Thyroid gland (tissue), 4 donors: Measurements from ENCODE around the gene SLC25A33. TPM values are rescaled to one million over a fixed set of nuclear protein-coding genes. Genes with fewer than 3 reads are reported as not detected.
A peak's percentile ranks its signal among the peaks of the same experiment; 100 is the strongest.
"Not testable (repeated sequence)": the region's sequence is repeated elsewhere in the genome, so short reads cannot be mapped to it uniquely, and the experiment has no call there.

ENCODE experiments used
- DNase-seq, 2 donors: peaks; one replicate each; pipeline ENCODE4 v3.0.0-alpha.2; 2019
- H3K27ac ChIP-seq, 3 donors: fragments of 200-600 bp; sonication (generic); 1 replicate in 2 of 3; 2 replicates in 1 of 3; pipeline ENCODE4 v1.5.1; 2016 to 2019; ENCODE audit warnings: mild to moderate bottlenecking in 1 of 3, moderate library complexity in 1 of 3
- H3K27me3 ChIP-seq: fragments of 200-600 bp; sonication (generic); one replicate; pipeline ENCODE4 v1.5.1; 2019
- H3K36me3 ChIP-seq, 2 donors: fragments of 200-600 bp; sonication (generic); one replicate each; pipeline ENCODE4 v1.5.1; 2016 to 2019
- H3K4me1 ChIP-seq, 2 donors: fragments of 200-600 bp; sonication (generic); one replicate each; pipeline ENCODE4 v1.5.1; 2017 to 2019
- H3K4me3 ChIP-seq, 3 donors: fragments of 200-600 bp; sonication (generic); replicated peaks in 1 of 3; 1 replicate in 2 of 3; 2 replicates in 1 of 3; pipeline ENCODE4 v1.5.1; 2016; ENCODE audit warnings: mild to moderate bottlenecking in 1 of 3
- H3K9me3 ChIP-seq: fragments of 200-600 bp; sonication (generic); one replicate; pipeline ENCODE4 v1.5.1; 2017
- CTCF ChIP-seq, 6 experiments: fragments of 200-600 bp in 3 of 6; fragments of 450-650 bp in 3 of 6; sonication (generic) in 3 of 6; IDR thresholded peaks; one replicate each; pipeline ENCODE4 v1.5.1; 2016 to 2019; ENCODE audit warnings: antibody characterized with exemption in 6 of 6, mild to moderate bottlenecking in 2 of 6, inconsistent platforms in 1 of 6, moderate library complexity in 1 of 6
- POLR2A ChIP-seq, 2 donors: fragments of 450-650 bp; IDR thresholded peaks; one replicate each; pipeline ENCODE4 v1.6.1; 2017; ENCODE audit warnings: antibody characterized with exemption in 2 of 2, mild to moderate bottlenecking in 2 of 2, moderate library complexity in 1 of 2
- WGBS, 2 donors: methylation state at CpG; one replicate each; pipeline ENCODE4 v1.1.5; 2017; 5-methylcytosine and 5-hydroxymethylcytosine counted together
- intact Hi-C: fragments of 100-400 bp; cut with DNase I; formaldehyde crosslinking; loops from one replicate; pipeline ENCODE4 v1.15.1; 2023
- total RNA-seq, 4 donors: library from RNA; depleted of rRNA; stranded (reverse); fragments of >200 nt; gene quantifications; one replicate each; pipeline ENCODE4 v1.2.3, GENCODE V29; 2016

Gene SLC25A33
- total RNA-seq, 4 donors from 2014 or later, result 10.6 to 16.6 (median 14.7) TPM

GRCh38 chr1:9506901-9507300 lies 32.4 kb upstream of the SLC25A33 start:
- Histone ChIP-seq H3K4me3 (no peak overlapping the region), H3K9me3 (no peaks in the 10 kb centered on the region), H3K27ac (no peak overlapping the region), H3K36me3 (no peaks in the 10 kb centered on the region), H3K27me3 (no peaks in the 10 kb centered on the region), H3K4me1 (peaks cover 0 to 6% of the 10 kb centered on the region in 2 donors)
- TF ChIP-seq CTCF (IDR thresholded peaks at IDR 0.05), result no peak
- TF ChIP-seq POLR2A (IDR thresholded peaks at IDR 0.05), result no peak
- intact Hi-C loops, result no loop called here
- DNase-seq, result no peak
- 89 to 90% methylated on average over 8 of the region's 8 CpGs for WGBS, 2 donors

GRCh38 chr1:9510130-9510529 lies 29.1 kb upstream of the SLC25A33 start:
- Histone ChIP-seq H3K4me1 (peaks cover 0 to 6% of the 10 kb centered on the region in 2 donors), H3K27ac (no peak overlapping the region), H3K27me3 (no peaks in the 10 kb centered on the region), H3K9me3 (no peaks in the 10 kb centered on the region), H3K36me3 (no peaks in the 10 kb centered on the region), H3K4me3 (no peak overlapping the region)
- TF ChIP-seq CTCF (IDR thresholded peaks at IDR 0.05) (no peak), POLR2A (IDR thresholded peaks at IDR 0.05) (no peak)
- no peak for DNase-seq
- WGBS, 2 donors, result 92 to 97% methylated on average over 6 of the region's 6 CpGs
- intact Hi-C loops, result no loop called here

GRCh38 chr1:9515550-9515949 lies 23.7 kb upstream of the SLC25A33 start:
- H3K9me3 ChIP-seq, H3K27me3 ChIP-seq, H3K36me3 ChIP-seq, DNase-seq, intact Hi-C loops, H3K4me3 ChIP-seq, H3K27ac ChIP-seq: not testable (repeated sequence)
- H3K4me1 ChIP-seq, result peaks cover 11 to 15% of the 10 kb centered on the region in 2 donors
- 92 to 93% methylated on average over 9 of the region's 9 CpGs for WGBS, 2 donors

- peaks cover 11 to 13% of the 10 kb centered on the region in 2 donors for H3K4me1 ChIP-seq
- peak overlapping the region in 2 of 3 donors; percentile 24 to 72 for H3K27ac ChIP-seq
- no peak overlapping the region for H3K4me3 ChIP-seq
- TF ChIP-seq CTCF (IDR thresholded peaks at IDR 0.05) (no peak), POLR2A (IDR thresholded peaks at IDR 0.05) (no peak)
- no peaks in the 10 kb centered on the region for H3K36me3 ChIP-seq
- DNase-seq, result peak in 1 of 2 donors; percentile 36
- H3K27me3 ChIP-seq, result no peaks in the 10 kb centered on the region
- H3K9me3 ChIP-seq, result no peaks in the 10 kb centered on the region
- intact Hi-C loops, result no loop called here
- WGBS, 2 donors, result 89 to 91% methylated on average over 10 of the region's 10 CpGs
Measured at GRCh38 chr1:9518454-9518998, 20.7 kb upstream of the SLC25A33 start.

GRCh38 chr1:9520411-9520810 lies 18.9 kb upstream of the SLC25A33 start:
- TF ChIP-seq POLR2A (IDR thresholded peaks at IDR 0.05) (no peak), CTCF (IDR thresholded peaks at IDR 0.05) (no peak)
- DNase-seq, result no peak
- intact Hi-C loops, result no loop called here
- 67 to 81% methylated on average over 8 of the region's 8 CpGs for WGBS, 2 donors
- no peak overlapping the region for H3K27ac ChIP-seq
- no peak overlapping the region for H3K4me3 ChIP-seq
- H3K9me3 ChIP-seq, result no peaks in the 10 kb centered on the region
- H3K36me3 ChIP-seq, result no peaks in the 10 kb centered on the region
- H3K27me3 ChIP-seq, result no peaks in the 10 kb centered on the region
- H3K4me1 ChIP-seq, result peaks cover 11 to 13% of the 10 kb centered on the region in 2 donors
